ENCODE measurements around the gene VPS11.
"Not testable (repeated sequence)": the region's sequence is repeated elsewhere in the genome, so short reads cannot be mapped to it uniquely, and the experiment has no call there.

VPS11 gene

DNA sequence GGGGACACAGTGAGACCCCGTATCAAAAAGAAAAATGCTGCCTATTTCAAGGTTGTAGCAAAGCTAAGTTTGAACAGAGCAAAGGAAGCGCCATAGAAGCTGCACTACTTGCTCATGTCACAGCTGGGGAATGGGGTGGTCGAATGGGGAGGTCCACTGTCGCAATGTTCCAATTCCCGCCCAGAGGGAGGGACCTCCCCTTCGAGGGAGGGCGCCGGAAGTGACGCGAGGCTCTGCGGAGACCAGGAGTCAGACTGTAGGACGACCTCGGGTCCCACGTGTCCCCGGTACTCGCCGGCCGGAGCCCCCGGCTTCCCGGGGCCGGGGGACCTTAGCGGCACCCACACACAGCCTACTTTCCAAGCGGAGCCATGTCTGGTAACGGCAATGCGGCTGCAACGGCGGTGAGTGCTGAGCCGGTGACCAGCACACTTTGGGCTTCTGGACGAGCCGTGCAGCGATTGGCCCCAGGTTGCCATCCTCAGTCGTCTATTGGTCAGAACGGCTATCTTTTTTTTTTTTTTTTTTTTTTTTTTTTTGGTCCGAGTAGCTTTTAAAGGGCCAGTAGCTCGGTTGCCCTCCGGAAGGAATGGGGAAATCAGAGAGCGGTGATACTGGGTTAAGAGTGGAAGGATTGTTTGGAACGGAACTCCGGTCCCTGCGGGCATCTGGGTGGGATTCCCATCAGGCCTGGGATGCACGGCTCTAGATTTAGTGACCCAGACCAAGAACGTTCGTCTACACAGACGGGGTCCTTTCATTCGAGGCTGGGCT is 17.2 kb downstream of the VPS11 start, which contains the start of gene HMBS:
Gene HMBS, plus strand, starts transcription at position 219 of the 774 bp plus-strand sequence. Its CDS starts 153 bp downstream, at position 372.
- peak; percentile 99 for DNase-seq

DNA sequence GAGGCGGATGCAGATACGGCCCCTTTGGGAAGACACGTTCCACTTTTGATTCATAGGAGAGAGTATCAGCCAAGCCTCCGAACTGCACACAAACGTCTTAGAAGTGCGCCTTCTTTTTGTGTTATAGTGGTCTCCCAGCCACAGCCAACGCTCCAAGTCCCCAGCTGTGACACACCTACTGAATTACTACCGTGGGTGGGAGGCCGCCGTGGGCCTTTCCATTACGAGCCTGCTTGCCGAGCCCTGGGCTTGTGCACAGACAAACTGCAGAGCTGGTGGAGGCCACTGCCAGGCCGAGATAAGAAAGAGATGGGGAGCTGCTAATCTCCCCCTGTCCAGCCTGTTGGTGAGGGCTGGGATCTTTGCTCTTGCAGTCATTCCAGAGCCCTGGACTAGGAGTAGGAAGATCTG is 17.8 kb downstream of the VPS11 start:
- DNase-seq: no peak

DNA sequence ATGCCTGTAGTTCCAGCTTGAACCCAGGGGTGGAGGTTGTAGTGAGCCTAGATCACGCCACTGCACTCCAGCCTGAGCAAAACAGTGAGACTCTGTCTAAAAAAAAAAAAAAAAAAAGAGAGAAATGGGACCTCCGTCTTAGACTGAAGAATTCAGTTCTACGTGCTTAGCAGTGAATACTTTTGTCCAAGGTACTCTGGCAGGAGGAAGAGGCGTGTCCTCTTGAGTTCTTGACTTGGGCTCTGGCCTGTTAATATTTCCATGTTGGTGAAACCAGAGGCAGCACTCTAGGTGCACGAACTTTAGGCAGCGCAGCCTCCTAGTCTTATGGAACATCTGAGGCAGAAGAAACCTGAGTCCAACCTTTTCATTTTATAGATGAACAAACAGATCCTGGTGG is 19.5 kb downstream of the VPS11 start:
- DNase-seq: no peak

GRCh38 chr11:119087747-119088241 is 20.2 kb downstream of the VPS11 start:
- DNase-seq: no peak

- no peak for DNase-seq
These were observed 20.8 kb downstream of the VPS11 start for GRCh38 chr11:119088406-119088805.

DNA sequence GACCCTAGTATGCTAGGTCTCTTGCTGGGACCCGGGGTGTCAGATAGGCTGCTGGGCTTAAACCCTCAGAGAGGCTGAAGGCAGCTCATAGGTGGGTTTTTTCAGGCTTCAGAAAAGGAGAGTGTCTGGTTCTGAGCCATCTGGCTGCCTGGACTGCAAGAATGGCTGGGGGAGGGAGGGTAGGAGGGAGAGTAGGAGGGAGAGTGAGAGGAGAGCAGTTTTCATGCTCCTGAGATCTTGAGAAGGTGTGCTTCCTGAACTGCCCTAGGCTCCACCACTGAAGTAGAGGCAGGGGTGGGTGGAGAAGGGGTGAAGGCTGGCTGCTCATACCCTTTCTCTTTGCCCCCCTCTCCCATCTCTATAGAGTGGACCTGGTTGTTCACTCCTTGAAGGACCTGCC is 21.7 kb downstream of the VPS11 start:
- no peak for DNase-seq

DNA sequence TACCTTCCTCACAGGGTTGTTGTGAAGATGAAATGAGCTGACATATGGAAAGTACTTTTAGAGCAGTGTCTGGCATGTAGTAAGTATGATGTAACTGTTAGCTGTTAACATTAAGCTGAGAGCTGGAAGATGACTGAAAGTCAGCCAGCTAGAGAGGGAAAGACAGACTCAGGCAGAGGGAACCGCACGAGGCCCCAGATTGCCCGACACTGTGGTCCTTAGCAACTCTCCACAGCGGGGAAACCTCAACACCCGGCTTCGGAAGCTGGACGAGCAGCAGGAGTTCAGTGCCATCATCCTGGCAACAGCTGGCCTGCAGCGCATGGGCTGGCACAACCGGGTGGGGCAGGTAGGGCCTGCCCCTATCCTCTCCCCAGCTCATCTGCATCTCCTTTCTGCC is 23.6 kb downstream of the VPS11 start:
- no peak for DNase-seq

DNA sequence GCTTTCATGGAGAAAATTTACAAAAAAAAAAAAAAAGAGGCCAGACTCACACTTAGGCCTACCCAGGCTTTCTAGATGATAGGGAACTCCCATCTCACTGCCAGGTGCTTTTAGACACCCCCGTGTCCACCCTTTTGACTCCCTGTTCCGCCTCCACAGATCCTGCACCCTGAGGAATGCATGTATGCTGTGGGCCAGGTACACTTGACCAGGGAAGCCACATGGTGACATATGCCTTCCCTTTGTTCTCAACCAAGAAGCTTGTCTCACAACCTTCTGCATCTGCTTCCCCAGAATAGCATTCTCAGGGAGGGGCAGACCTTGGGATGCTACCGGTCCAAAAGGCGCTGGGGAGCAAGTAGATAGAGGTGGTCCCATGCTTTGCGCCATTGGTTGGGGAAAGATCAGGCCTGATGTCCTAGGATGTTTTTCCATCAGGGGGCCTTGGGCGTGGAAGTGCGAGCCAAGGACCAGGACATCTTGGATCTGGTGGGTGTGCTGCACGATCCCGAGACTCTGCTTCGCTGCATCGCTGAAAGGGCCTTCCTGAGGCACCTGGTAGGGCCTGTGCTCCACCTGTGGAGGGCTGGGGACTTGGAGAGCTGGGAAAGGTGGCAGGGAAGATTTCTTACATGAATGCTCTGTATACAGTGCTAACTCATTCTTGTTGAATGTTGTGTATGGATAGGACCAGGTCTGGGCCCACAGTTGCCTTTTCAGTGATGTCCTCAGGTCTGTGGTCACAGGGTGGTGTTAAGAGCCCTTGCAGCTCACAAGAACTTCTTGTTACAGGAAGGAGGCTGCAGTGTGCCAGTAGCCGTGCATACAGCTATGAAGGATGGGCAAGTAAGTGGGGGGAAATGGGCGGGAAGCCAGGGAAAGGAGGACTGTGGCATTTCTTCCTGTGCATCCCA is 24.6 kb downstream of the VPS11 start:
- no peak for DNase-seq

GRCh38 chr11:119092880-119093842 is 25.5 kb downstream of the VPS11 start:
- DNase-seq: no peak

GRCh38 chr11:119093942-119094815 is 26.6 kb downstream of the VPS11 start:
- DNase-seq: peak; percentile 44

- DNase-seq: no peak
These were observed 27.1 kb downstream of the VPS11 start for GRCh38 chr11:119094816-119095065.

DNA sequence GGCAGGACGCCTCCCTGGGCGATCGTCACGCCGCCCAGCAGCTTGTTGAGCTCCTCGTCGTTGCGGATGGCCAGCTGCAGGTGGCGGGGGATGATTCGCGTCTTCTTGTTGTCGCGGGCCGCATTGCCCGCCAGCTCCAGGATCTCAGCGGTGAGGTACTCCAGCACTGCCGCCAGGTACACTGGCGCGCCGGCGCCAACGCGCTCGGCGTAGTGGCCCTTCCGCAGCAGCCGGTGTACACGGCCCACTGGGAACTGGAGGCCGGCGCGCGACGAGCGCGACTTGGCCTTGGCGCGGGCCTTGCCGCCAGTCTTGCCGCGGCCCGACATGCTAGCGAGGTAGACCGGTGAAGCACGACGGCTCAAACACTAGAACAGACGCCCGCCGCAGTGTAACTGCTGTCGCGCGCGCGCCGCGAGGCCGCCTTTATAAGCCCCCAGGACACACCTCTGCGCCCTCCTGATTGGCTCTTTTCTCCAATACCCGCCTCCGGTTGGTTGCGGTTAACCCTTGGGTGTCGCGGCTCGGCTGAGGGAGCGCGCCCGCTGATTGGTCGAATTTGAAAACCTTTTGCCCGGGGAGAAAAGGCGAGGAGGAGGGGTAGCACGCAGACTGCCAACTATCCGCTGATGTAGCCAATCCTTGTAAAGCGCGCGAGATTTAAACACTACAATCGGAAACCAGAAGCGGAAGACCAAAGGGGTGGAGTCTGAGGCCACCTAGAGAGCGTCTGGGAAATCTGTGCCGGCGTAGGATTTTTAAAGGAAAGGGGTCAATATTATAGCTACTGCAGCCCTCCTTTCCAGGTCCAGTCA is 27.7 kb downstream of the VPS11 start:
- DNase-seq: peak; percentile 100

DNA sequence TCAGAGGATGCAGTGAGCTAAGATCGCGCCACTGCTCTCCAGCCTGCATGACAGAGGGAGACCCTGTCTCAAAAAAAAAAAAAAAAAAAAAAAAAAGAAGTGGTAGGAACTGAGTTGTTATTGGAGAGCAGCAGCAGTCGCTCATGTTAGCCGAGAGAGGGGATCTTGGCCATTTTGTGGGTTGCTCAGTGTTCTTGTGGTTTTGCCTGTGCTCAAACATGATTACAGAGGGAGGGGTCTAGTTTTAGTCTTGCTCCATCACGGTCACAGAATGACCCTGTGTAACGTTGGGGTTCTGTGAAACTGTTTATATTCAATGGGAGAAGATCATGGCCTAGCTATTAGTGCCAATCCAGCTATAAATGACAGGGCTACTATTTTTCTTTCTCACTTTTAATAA is 32.1 kb downstream of the VPS11 start:
- no peak for DNase-seq

DNA sequence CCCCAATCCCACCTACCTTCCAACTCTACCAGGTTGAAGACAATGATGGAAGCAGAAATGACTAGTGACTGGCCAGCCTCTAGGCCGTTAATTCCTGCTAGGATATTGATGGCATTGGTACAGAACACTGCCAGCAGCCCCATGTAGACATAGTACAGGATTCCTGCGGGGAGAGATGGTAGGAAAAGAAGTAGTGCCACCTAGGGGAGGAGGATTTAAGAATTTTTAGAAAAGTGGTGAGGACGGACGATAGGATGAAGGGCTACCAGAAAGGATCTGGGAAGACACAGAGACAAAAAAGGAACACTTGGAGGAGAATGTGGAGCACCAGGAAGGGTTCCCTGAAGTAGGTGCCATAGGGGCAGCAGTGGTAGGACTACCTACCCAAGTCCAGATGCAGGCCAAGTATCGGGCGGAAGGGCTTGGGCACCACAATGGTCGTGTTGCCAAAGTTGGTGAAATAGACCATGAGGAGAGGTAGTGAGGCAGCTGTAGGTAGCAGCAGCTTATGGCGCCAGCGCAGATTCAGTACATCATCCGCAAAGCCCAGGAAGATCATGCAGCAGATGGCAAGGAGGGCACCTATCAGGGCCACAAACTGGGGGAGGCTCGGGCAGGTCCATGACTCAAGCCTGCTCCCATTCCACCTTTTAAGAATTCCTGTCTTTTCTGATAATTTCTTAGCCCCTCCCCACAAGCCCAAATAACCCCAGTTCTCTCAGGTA is 32.8 kb downstream of the VPS11 start:
- peak; percentile 87 for DNase-seq

GRCh38 chr11:119100994-119101758 is 33.6 kb downstream of the VPS11 start:
- DNase-seq: peak; percentile 57

DNA sequence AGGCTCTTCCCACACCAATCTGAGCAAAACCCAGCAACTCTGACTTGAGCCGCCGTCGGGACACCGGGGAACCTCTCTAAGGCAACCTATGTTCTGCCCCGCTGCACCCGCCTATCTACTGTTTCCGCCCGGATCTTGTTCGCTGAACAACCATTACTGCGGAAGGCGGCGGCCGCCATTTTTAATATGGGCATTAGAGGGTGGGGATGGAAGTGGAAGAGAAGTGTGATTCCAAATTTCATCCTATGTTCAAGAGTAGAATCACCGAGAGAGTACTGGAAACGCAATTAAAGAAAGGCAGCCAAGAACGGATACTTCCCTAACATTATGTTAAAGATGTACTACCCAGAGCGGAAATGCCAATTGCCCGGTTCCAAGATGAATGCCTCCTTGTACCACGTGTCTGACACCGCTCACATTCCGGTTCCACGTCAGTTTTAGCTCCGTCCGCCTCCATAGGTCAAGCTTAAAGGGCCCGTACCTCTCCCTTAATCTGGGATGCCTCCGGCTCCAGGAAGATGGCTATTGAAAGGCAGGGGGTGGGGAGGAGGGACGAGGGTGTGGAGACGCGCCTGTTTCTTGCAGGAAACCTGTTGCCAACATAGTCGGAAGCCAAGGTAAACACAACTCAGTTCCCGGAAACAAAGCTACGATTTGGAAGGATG is 34.3 kb downstream of the VPS11 start, which contains the start of gene DPAGT1:
Gene DPAGT1, minus strand, starts transcription at position 95 of the 665 bp plus-strand sequence. CDS start 198 bp downstream, outside the sequence.
- DNase-seq: peak; percentile 100

- not testable (repeated sequence) for DNase-seq
These were observed 35.6 kb downstream of the VPS11 start for GRCh38 chr11:119103161-119103664.

GRCh38 chr11:119103793-119104192 is 36.2 kb downstream of the VPS11 start:
- no peak for DNase-seq

Measured in NCI-H526 treated with DMSO at 0.1 percent for 48 hours (cell line).